ENCODE data around the gene SSR4.

Gene SSR4

GRCh38 chrX:153801669-153802068, 7.2 kb downstream of the SSR4 start:
- TF ChIP-seq EZH2 (IDR thresholded peaks at IDR 0.05; ENCODE audit: borderline replicate concordance, low read length) (no peak), CTCF (IDR thresholded peaks at IDR 0.05; ENCODE audit: low read length) (no peak)

GRCh38 chrX:153802513-153803045, 8.1 kb downstream of the SSR4 start:
- Histone ChIP-seq H3K79me2 (ENCODE audit: insufficient read depth, low read length) (no peaks in the 10 kb centered on the region), H3K27ac (ENCODE audit: low read depth, low read length, poor library complexity, severe bottlenecking) (no peak overlapping the region), H3K9ac (ENCODE audit: low read length) (no peak overlapping the region), H3K9me2 (ENCODE audit: low read depth, low read length) (no peaks in the 10 kb centered on the region), H3K36me3 (ENCODE audit: insufficient read depth, low read length) (peaks cover 18% of the 10 kb centered on the region), H3K27me3 (ENCODE audit: insufficient read depth, low read length) (no peaks in the 10 kb centered on the region), H3K4me3 (ENCODE audit: low read depth, low read length, poor library complexity, severe bottlenecking) (no peak overlapping the region), H3K4me2 (ENCODE audit: low read length) (no peak overlapping the region), H4K20me1 (ENCODE audit: insufficient read depth, low read length) (no peaks in the 10 kb centered on the region), H3K9me3 (ENCODE audit: low read length) (no peaks in the 10 kb centered on the region), H3K4me1 (ENCODE audit: insufficient read depth, low read length, severe bottlenecking) (no peaks in the 10 kb centered on the region), H2AFZ (ENCODE audit: low read length) (no peak overlapping the region), H3F3A (ENCODE audit: insufficient read depth, low read length) (no peaks in the 10 kb centered on the region)
- no peak for TF ChIP-seq CTCF (IDR thresholded peaks at IDR 0.05; ENCODE audit: low read length)
- no peak for TF ChIP-seq EZH2 (IDR thresholded peaks at IDR 0.05; ENCODE audit: borderline replicate concordance, low read length)

More at GRCh38 chrX:153801669-153802068, 7.2 kb downstream of the SSR4 start:
- Histone ChIP-seq H3K27me3 (ENCODE audit: insufficient read depth, low read length) (no peaks in the 10 kb centered on the region), H3K79me2 (ENCODE audit: insufficient read depth, low read length) (no peaks in the 10 kb centered on the region), H3K27ac (ENCODE audit: low read depth, low read length, poor library complexity, severe bottlenecking) (no peak overlapping the region), H3K9me3 (ENCODE audit: low read length) (no peaks in the 10 kb centered on the region), H3K4me2 (ENCODE audit: low read length) (no peak overlapping the region), H3K36me3 (ENCODE audit: insufficient read depth, low read length) (peaks cover 27% of the 10 kb centered on the region), H3K4me1 (ENCODE audit: insufficient read depth, low read length, severe bottlenecking) (no peaks in the 10 kb centered on the region), H3K4me3 (ENCODE audit: low read depth, low read length, poor library complexity, severe bottlenecking) (no peak overlapping the region), H3F3A (ENCODE audit: insufficient read depth, low read length) (no peaks in the 10 kb centered on the region), H3K9ac (ENCODE audit: low read length) (no peak overlapping the region), H3K9me2 (ENCODE audit: low read depth, low read length) (no peaks in the 10 kb centered on the region), H2AFZ (ENCODE audit: low read length) (no peak overlapping the region), H4K20me1 (ENCODE audit: insufficient read depth, low read length) (no peaks in the 10 kb centered on the region)

DNA sequence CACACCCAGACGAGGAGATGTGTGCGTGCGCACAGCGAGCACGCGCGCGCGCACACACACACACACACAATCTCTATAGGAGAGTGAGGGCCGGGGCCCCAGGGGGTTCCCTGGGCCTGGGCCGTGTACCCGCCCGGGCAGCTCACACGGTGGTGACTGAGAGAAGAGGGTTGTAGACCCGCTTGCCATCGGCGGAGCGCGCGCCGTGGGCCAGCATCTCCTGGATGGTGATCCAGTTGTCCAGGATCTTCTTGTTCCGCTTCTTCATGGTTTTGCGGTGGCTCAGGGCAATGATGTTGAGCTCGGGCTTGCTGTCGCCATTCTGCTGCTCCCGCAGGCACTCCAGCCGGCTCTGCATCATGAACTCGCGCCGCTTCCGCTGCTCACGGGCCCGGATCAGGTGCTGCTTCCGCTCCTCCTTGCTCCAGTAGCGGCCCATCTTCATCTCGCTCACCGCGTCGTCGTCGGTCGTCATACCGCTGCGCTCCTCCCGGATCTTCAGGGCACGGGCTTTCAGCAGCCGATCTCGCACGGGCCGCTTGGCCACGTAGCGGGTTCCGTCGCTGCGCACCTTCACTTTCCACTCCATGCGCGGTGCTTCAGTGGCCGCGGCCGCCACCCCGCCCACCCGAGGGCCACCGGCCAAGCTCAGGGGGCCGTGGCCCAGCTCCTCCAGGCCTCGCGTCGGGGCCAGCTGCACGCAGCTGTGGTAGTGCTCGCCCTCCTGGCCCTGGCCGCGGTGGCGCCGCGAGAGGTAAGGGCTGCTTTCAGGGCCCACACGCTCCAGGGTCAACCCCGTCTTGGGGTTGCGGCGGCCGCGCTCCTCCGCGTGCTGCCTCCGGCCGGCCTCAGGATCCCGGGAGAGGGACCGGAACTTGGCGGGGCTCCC, 9.0 kb downstream of the SSR4 start:
- TF ChIP-seq EZH2 (IDR thresholded peaks at IDR 0.05; ENCODE audit: borderline replicate concordance, low read length) = no peak
- no peak for TF ChIP-seq CTCF (IDR thresholded peaks at IDR 0.05; ENCODE audit: low read length)
- Histone ChIP-seq H3K27me3 (ENCODE audit: insufficient read depth, low read length) (no peaks in the 10 kb centered on the region), H3K4me3 (ENCODE audit: low read depth, low read length, poor library complexity, severe bottlenecking) (no peak overlapping the region), H3K36me3 (ENCODE audit: insufficient read depth, low read length) (peaks cover 9% of the 10 kb centered on the region), H2AFZ (ENCODE audit: low read length) (no peak overlapping the region), H3K27ac (ENCODE audit: low read depth, low read length, poor library complexity, severe bottlenecking) (no peak overlapping the region), H3K4me1 (ENCODE audit: insufficient read depth, low read length, severe bottlenecking) (no peaks in the 10 kb centered on the region), H4K20me1 (ENCODE audit: insufficient read depth, low read length) (no peaks in the 10 kb centered on the region), H3F3A (ENCODE audit: insufficient read depth, low read length) (no peaks in the 10 kb centered on the region), H3K79me2 (ENCODE audit: insufficient read depth, low read length) (no peaks in the 10 kb centered on the region), H3K9ac (ENCODE audit: low read length) (no peak overlapping the region), H3K9me3 (ENCODE audit: low read length) (no peaks in the 10 kb centered on the region), H3K9me2 (ENCODE audit: low read depth, low read length) (no peaks in the 10 kb centered on the region), H3K4me2 (ENCODE audit: low read length) (no peak overlapping the region)
